Sigmoid colon (tissue), 3 donors: Measurements from ENCODE around the gene C14orf132.

Source experiments
- POLR2A ChIP-seq, 2 donors: fragments of 450-650 bp; IDR thresholded peaks; one replicate each; pipeline ENCODE4 v1.6.1; 2016; ENCODE audit warnings: antibody characterized with exemption in 2 of 2, mild to moderate bottlenecking in 2 of 2, moderate library complexity in 2 of 2
- TF ChIP-seq, protein P1 (sequence below), 4 experiments: fragments of 450-650 bp in 3 of 4; fragments of 200-600 bp in 1 of 4; IDR thresholded peaks; one replicate each; pipeline ENCODE4 v1.5.1; 2016 to 2019; ENCODE audit warnings: antibody characterized with exemption in 4 of 4, mild to moderate bottlenecking in 3 of 4, moderate library complexity in 2 of 4

DNA sequence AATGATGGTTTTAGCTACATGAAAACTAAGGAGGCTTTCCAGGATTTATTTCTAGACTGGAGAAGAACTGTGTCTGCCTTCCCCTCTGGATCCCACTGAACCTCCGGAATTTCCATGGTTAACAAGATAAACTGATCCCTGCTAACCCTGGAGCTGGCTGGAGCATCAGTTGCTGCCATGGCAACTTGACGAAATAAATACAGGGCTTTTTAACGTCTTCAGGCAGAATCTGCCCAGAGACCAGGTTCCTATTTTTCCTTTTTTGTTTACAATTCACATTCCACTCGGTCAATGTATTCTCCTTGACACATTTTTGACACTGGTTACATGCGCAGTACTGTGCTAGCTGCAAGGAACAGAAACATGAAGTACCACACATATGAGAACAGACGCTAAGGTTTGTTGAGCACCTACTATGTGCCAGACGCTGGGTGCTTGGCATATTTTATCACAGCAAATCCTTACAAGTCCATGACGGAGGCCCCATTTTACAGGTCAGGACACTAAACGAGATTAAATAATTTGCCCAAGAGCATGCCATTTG is 1.7 kb downstream of the C14orf132 start:
- TF ChIP-seq, protein P1, sequence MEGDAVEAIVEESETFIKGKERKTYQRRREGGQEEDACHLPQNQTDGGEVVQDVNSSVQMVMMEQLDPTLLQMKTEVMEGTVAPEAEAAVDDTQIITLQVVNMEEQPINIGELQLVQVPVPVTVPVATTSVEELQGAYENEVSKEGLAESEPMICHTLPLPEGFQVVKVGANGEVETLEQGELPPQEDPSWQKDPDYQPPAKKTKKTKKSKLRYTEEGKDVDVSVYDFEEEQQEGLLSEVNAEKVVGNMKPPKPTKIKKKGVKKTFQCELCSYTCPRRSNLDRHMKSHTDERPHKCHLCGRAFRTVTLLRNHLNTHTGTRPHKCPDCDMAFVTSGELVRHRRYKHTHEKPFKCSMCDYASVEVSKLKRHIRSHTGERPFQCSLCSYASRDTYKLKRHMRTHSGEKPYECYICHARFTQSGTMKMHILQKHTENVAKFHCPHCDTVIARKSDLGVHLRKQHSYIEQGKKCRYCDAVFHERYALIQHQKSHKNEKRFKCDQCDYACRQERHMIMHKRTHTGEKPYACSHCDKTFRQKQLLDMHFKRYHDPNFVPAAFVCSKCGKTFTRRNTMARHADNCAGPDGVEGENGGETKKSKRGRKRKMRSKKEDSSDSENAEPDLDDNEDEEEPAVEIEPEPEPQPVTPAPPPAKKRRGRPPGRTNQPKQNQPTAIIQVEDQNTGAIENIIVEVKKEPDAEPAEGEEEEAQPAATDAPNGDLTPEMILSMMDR (IDR thresholded peaks at IDR 0.05) = no peak
- TF ChIP-seq POLR2A (IDR thresholded peaks at IDR 0.05) = no peak
